H1 (cell line): ENCODE results near the gene VENTX. TPM values are rescaled to one million over a fixed set of nuclear protein-coding genes. Genes with fewer than 3 reads are reported as not detected.

ENCODE experiments used
- CTCF ChIA-PET: fragments of 300-600 bp; sonication (Branson Sonifier 250); formaldehyde crosslinking; loops from one replicate; lab custom pipeline; 2021; ENCODE audit not compliant: partially characterized antibody; lab: Charles Lee
- POLR2A ChIA-PET: fragments of 300-600 bp; sonication (Branson Sonifier 250); formaldehyde crosslinking; loops from one replicate; lab custom pipeline; 2021; ENCODE audit warnings: inconsistent platforms; ENCODE audit not compliant: partially characterized antibody; lab: Charles Lee
- DNase-seq, 2 experiments: peaks; one replicate each; pipeline versions ENCODE4 v3.0.0 to v3.0.0-alpha.2; 2010 to 2022; ENCODE audit warnings: low spot score in 2 of 2, low read depth in 1 of 2, mixed read lengths in 1 of 2
- FAIRE-seq: peaks from 2 replicates; lab custom pipeline; 2011; peaks lifted over from hg19 to GRCh38; lab: Jason Lieb, UNC
- H2AFZ ChIP-seq: 2 replicates; pipeline ENCODE4 v1.8.1; 2012; ENCODE audit warnings: low read length, inconsistent platforms
- H2AK5ac ChIP-seq: 2 replicates; pipeline ENCODE4 v1.6.1; 2013; ENCODE audit warnings: low read depth, low read length
- H2BK120ac ChIP-seq: replicated peaks from 2 replicates; pipeline ENCODE3; 2013; ENCODE audit warnings: low read depth, low read length, inconsistent platforms
- H2BK12ac ChIP-seq: 2 replicates; pipeline ENCODE4 v1.6.1; 2013; ENCODE audit warnings: low read depth, low read length
- H2BK15ac ChIP-seq: 2 replicates; pipeline ENCODE4 v1.6.1; 2013; ENCODE audit warnings: low read length
- H2BK20ac ChIP-seq: 2 replicates; pipeline ENCODE4 v1.6.1; 2013; ENCODE audit warnings: low read length
- H2BK5ac ChIP-seq: 2 replicates; pipeline ENCODE4 v1.6.1; 2013; ENCODE audit warnings: low read depth, low read length
- H3K14ac ChIP-seq: 2 replicates; pipeline ENCODE4 v1.6.1; 2013; ENCODE audit warnings: inconsistent platforms; ENCODE audit not compliant: insufficient read length
- H3K18ac ChIP-seq: 2 replicates; pipeline ENCODE4 v1.6.1; 2013; ENCODE audit warnings: low read length; ENCODE audit errors: extremely low read depth
- H3K23ac ChIP-seq: 2 replicates; pipeline ENCODE4 v1.6.1; 2013; ENCODE audit warnings: inconsistent platforms; ENCODE audit not compliant: insufficient read length
- H3K23me2 ChIP-seq: 2 replicates; pipeline ENCODE4 v1.6.1; 2013; ENCODE audit warnings: low read depth, low read length
- H3K27ac ChIP-seq: 2 replicates; pipeline ENCODE4 v1.6.1; 2011; ENCODE audit warnings: low read depth, low read length, inconsistent platforms
- H3K27me3 ChIP-seq, 4 experiments: replicated peaks in 1 of 4; 1 replicate in 1 of 4; 2 replicates in 3 of 4; pipeline versions ENCODE4 v1.6.1 to v1.8.1; 2011 to 2013; ENCODE audit warnings: low read length in 3 of 4, mild to moderate bottlenecking in 3 of 4, inconsistent platforms in 2 of 4, mixed read lengths in 2 of 4, moderate library complexity in 1 of 4; ENCODE audit not compliant: control insufficient read depth in 3 of 4, insufficient read depth in 3 of 4; ENCODE audit errors: extremely low read depth in 1 of 4
- H3K36me3 ChIP-seq, 4 experiments: 2 replicates each; pipeline versions ENCODE4 v1.6.1 to v1.8.1; 2011 to 2013; ENCODE audit warnings: mild to moderate bottlenecking in 4 of 4, low read length in 3 of 4, moderate library complexity in 2 of 4, control low read depth in 1 of 4, inconsistent platforms in 1 of 4; ENCODE audit not compliant: insufficient read depth in 4 of 4, control insufficient read depth in 2 of 4
- H3K4ac ChIP-seq: replicated peaks from 2 replicates; pipeline ENCODE3; 2013; ENCODE audit warnings: low read length, low read depth, mixed read lengths, inconsistent platforms; ENCODE audit not compliant: insufficient read length
- H3K4me1 ChIP-seq, 4 experiments: replicated peaks in 1 of 4; 1 replicate in 1 of 4; 2 replicates in 3 of 4; pipeline versions ENCODE4 v1.6.1 to v1.8.1; 2011 to 2013; ENCODE audit warnings: low read length in 3 of 4, inconsistent platforms in 2 of 4, mixed read lengths in 1 of 4; ENCODE audit not compliant: insufficient read depth in 4 of 4, control insufficient read depth in 3 of 4
- H3K4me2 ChIP-seq, 2 experiments: 2 replicates each; pipeline versions ENCODE4 v1.6.1 to v1.8.1; 2011 to 2013; ENCODE audit warnings: low read depth in 2 of 2, low read length in 2 of 2, control low read depth in 1 of 2, inconsistent platforms in 1 of 2, mild to moderate bottlenecking in 1 of 2; ENCODE audit not compliant: insufficient read depth in 1 of 2
- H3K4me3 ChIP-seq, 4 experiments: fragments of 200-600, 300-600 bp in 1 of 4; sonication (generic), shearing (Covaris generic), sonication (Bioruptor Twin) in 1 of 4; 2 replicates each; pipeline versions ENCODE4 v1.5.1 to v1.8.1; 2011 to 2016; ENCODE audit warnings: low read length in 4 of 4, low read depth in 3 of 4, control low read depth in 2 of 4, inconsistent platforms in 2 of 4, mild to moderate bottlenecking in 2 of 4, mixed read lengths in 1 of 4, moderate library complexity in 1 of 4; ENCODE audit not compliant: insufficient read depth in 2 of 4; ENCODE audit errors: extremely low read depth in 1 of 4
- H3K56ac ChIP-seq: replicated peaks from 2 replicates; pipeline ENCODE3; 2013; ENCODE audit warnings: low read depth, mild to moderate bottlenecking, mixed read lengths, low read length, inconsistent platforms; ENCODE audit not compliant: insufficient read length
- H3K79me1 ChIP-seq: 2 replicates; pipeline ENCODE4 v1.6.1; 2013; ENCODE audit warnings: low read depth, low read length, control low read depth
- H3K79me2 ChIP-seq, 2 experiments: 2 replicates each; pipeline versions ENCODE4 v1.6.1 to v1.8.1; 2012 to 2013; ENCODE audit warnings: low read length in 2 of 2, mild to moderate bottlenecking in 2 of 2, inconsistent platforms in 1 of 2; ENCODE audit not compliant: insufficient read depth in 2 of 2, control insufficient read depth in 1 of 2
- H3K9ac ChIP-seq, 4 experiments: replicated peaks in 1 of 4; 1 replicate in 1 of 4; 2 replicates in 3 of 4; pipeline versions ENCODE4 v1.6.1 to v1.8.1; 2011 to 2013; ENCODE audit warnings: low read depth in 3 of 4, low read length in 3 of 4, control low read depth in 2 of 4, mild to moderate bottlenecking in 2 of 4, moderate library complexity in 2 of 4, inconsistent platforms in 1 of 4; ENCODE audit errors: extremely low read depth in 1 of 4
- H3K9me3 ChIP-seq, 2 experiments: 2 replicates each; pipeline versions ENCODE4 v1.6.1 to v1.8.1; 2012 to 2013; ENCODE audit warnings: mild to moderate bottlenecking in 2 of 2, moderate library complexity in 2 of 2, control low read depth in 1 of 2, inconsistent platforms in 1 of 2, low read depth in 1 of 2, low read length in 1 of 2, mixed read lengths in 1 of 2; ENCODE audit not compliant: insufficient read depth in 2 of 2
- H4K20me1 ChIP-seq, 2 experiments: replicated peaks in 1 of 2; 2 replicates each; pipeline versions ENCODE3 to v1.8.1; 2011 to 2013; ENCODE audit warnings: inconsistent platforms in 2 of 2, low read length in 2 of 2, mild to moderate bottlenecking in 1 of 2; ENCODE audit not compliant: insufficient read depth in 2 of 2, control insufficient read depth in 1 of 2
- H4K5ac ChIP-seq: 2 replicates; pipeline ENCODE4 v1.6.1; 2013; ENCODE audit warnings: low read length, low read depth, mixed read lengths, inconsistent platforms; ENCODE audit not compliant: insufficient read length
- H4K8ac ChIP-seq: 2 replicates; pipeline ENCODE4 v1.8.0; 2013; ENCODE audit warnings: mild to moderate bottlenecking, moderate library complexity, low read length, inconsistent platforms; ENCODE audit not compliant: insufficient read depth; ENCODE audit errors: extremely low read depth
- H4K91ac ChIP-seq: replicated peaks from 2 replicates; pipeline ENCODE3; 2013; ENCODE audit warnings: low read length, mixed read lengths, inconsistent platforms; ENCODE audit not compliant: insufficient read length
- CHD1 ChIP-seq: IDR thresholded peaks from 2 replicates; pipeline ENCODE4 v1.6.1; 2012; ENCODE audit warnings: low read depth, low read length, improper control_type of control experiment
- CTBP2 ChIP-seq: IDR thresholded peaks from 2 replicates; pipeline ENCODE4 v1.7.0; 2011; ENCODE audit warnings: borderline replicate concordance, mild to moderate bottlenecking, moderate library complexity, mixed read lengths, low read length; ENCODE audit not compliant: insufficient read depth, insufficient read length
- NANOG ChIP-seq: IDR thresholded peaks from 2 replicates; pipeline ENCODE4 v1.6.1; 2011; ENCODE audit warnings: low read length, low read depth, mild to moderate bottlenecking, inconsistent platforms; ENCODE audit not compliant: insufficient read depth, poor library complexity, severe bottlenecking
- NRF1 ChIP-seq: IDR thresholded peaks from 2 replicates; pipeline ENCODE4 v1.6.1; 2011; ENCODE audit warnings: mild to moderate bottlenecking, low read depth, low read length, improper control_type of control experiment
- POLR2A ChIP-seq, 2 experiments: IDR thresholded peaks; 1 replicate in 1 of 2; 2 replicates in 1 of 2; pipeline ENCODE4 v1.6.1; 2011; ENCODE audit warnings: low read depth in 2 of 2, low read length in 2 of 2, mild to moderate bottlenecking in 2 of 2; ENCODE audit errors: control extremely low read depth in 1 of 2
- RNF2 ChIP-seq: fragments of 200-900, 300-1000 bp; sonication (generic); IDR thresholded peaks from 2 replicates; pipeline ENCODE4 v1.7.1; 2016; ENCODE audit warnings: borderline replicate concordance, low read depth, mild to moderate bottlenecking, antibody characterized with exemption, low read length; ENCODE audit not compliant: poor library complexity, severe bottlenecking; ENCODE audit errors: missing control alignments
- RXRA ChIP-seq: IDR thresholded peaks from 2 replicates; pipeline ENCODE4 v1.6.1; 2011; ENCODE audit warnings: low read depth, mild to moderate bottlenecking, low read length, moderate library complexity; ENCODE audit not compliant: insufficient read depth
- SIRT6 ChIP-seq: IDR thresholded peaks from one replicate; pipeline ENCODE4 v1.7.1; 2012; ENCODE audit warnings: low read length, inconsistent platforms
- SP1 ChIP-seq: IDR thresholded peaks from 2 replicates; pipeline ENCODE4 v1.6.1; 2011; ENCODE audit warnings: low read depth, low read length
- SP4 ChIP-seq: IDR thresholded peaks from 2 replicates; pipeline ENCODE4 v1.6.1; 2012; ENCODE audit warnings: low read length, inconsistent platforms
- TAF7 ChIP-seq: optimal IDR thresholded peaks from 2 replicates; pipeline ENCODE3; 2011; ENCODE audit warnings: low read depth, mild to moderate bottlenecking, inconsistent platforms, low read length, moderate library complexity, borderline replicate concordance
- TBP ChIP-seq: IDR thresholded peaks from 2 replicates; pipeline ENCODE4 v1.6.1; 2011; ENCODE audit warnings: low read depth, low read length, improper control_type of control experiment
- WGBS, 2 experiments: shearing (Covaris generic) in 1 of 2; methylation state at CpG; one replicate each; pipeline versions ENCODE4 v1.1.6 to v1.1.7; 2013 to 2015; ENCODE audit warnings: low lambda C conversion rate in 2 of 2, mixed read lengths in 2 of 2, inconsistent platforms in 1 of 2, low coverage in 1 of 2, missing lambda C conversion rate in 1 of 2; ENCODE audit not compliant: insufficient replicate concordance in 2 of 2, insufficient coverage in 1 of 2, insufficient read length in 1 of 2; ENCODE audit errors: extremely low coverage in 1 of 2, missing lambda C conversion rate in 1 of 2; 5-methylcytosine and 5-hydroxymethylcytosine counted together
- polyA plus RNA-seq, 7 experiments: library from polyadenylated mRNA; depleted of rRNA in 3 of 7; stranded (reverse) in 5 of 7; unstranded in 2 of 7; fragments of >200 nt in 5 of 7; fragments of 200-250 nt in 2 of 7; gene quantifications; 1 replicate in 5 of 7; 2 replicates in 1 of 7; 4 replicates in 1 of 7; pipeline versions ENCODE4 v1.2.1 to v1.2.3, GENCODE V29; 2011 to 2013; ENCODE audit warnings: missing spikeins in 2 of 7, mixed read lengths in 2 of 7
- total RNA-seq: library from RNA; stranded (reverse); fragmentation: NEBNext Ultra II Directional; extraction: Animal tissue kit (Norgen Biotek cat#: 25700); gene quantifications from 2 replicates; pipeline ENCODE4 v1.2.1, GENCODE V29; 2021
- TF ChIP-seq, protein P1 (sequence below): IDR thresholded peaks from 2 replicates; pipeline ENCODE4 v1.6.1; 2011; ENCODE audit warnings: low read depth, mild to moderate bottlenecking, low read length; ENCODE audit not compliant: insufficient read depth

Gene VENTX
- total and polyA plus RNA-seq, 2 of the 8 experiments (the other 6 are each of a cell fraction or from before 2014, with no cell fraction given): 5.6 TPM

DNA sequence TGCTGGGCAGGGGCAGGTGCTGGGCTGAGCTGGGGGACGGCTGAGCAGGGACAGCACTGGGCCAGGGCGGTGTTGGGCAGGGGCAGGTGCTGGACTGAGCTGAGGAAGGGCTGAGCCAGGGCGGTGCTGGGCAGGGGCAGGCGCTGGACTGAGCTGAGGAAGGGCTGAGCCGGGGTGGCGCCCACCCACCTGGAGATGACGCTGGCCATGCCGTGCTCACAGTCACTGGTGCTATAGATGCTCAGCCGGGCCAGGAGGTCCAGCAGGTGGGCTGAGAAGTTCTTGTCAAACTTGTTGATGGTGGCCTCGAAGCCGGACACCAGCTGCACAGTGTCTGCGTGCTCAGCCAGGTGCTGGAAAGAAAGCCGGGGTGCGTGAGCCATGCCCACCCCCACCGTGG, 43.4 kb downstream of the VENTX start:
- FAIRE-seq (no peak), DNase-seq (no peak)
- peaks cover 0 to 8% (median 6%) of the 10 kb centered on the region in 4 experiments; a peak in 5 of 7 replicates for H3K4me1 ChIP-seq
- H2BK20ac ChIP-seq: no peak overlapping the region
- H2AFZ ChIP-seq: no peak overlapping the region
- no peak overlapping the region for H3K4ac ChIP-seq
- H2BK12ac ChIP-seq: no peak overlapping the region
- H3K23me2 ChIP-seq: peaks cover 5% of the 10 kb centered on the region; the same call in 1 of the 2 replicates
- H3K36me3 ChIP-seq: peaks cover 7 to 39% (median 21%) of the 10 kb centered on the region in 4 experiments
- no peak overlapping the region for H3K23ac ChIP-seq
- H4K5ac ChIP-seq: no peak overlapping the region
- H4K8ac ChIP-seq: no peak overlapping the region
- H3K14ac ChIP-seq: no peak overlapping the region
- no peaks in the 10 kb centered on the region for H3K79me2 ChIP-seq
- no peak overlapping the region for H3K56ac ChIP-seq
- H3K4me2 ChIP-seq: no peak overlapping the region
- ChIA-PET CTCF (interaction anchor here (0.7 to 2.7 kb wide), 5 partner anchors 20 to 801 kb away, joined by 3 to 12 read pairs (median 3); no protein-coding TSS in a partner anchor), POLR2A (interaction anchor here (1.3 kb wide), 1 partner anchor 22 kb away, joined by 4 read pairs; no protein-coding TSS in a partner anchor)
- H2BK120ac ChIP-seq: no peak overlapping the region
- H3K18ac ChIP-seq: no peak overlapping the region
- no peak overlapping the region for H3K27ac ChIP-seq
- WGBS, 2 experiments: 86% methylated on average over 7 of the region's 15 CpGs; no CpG with 5 or more reads in 1 of the 2 experiments
- H3K9me3 ChIP-seq: no peaks in the 10 kb centered on the region
- H3K79me1 ChIP-seq: no peaks in the 10 kb centered on the region
- no peak overlapping the region for H2BK5ac ChIP-seq
- no peak overlapping the region for H2BK15ac ChIP-seq
- H3K4me3 ChIP-seq: no peak overlapping the region
- H4K91ac ChIP-seq: no peak overlapping the region
- H3K27me3 ChIP-seq: peaks cover 0 to 4% (median 3%) of the 10 kb centered on the region in 4 experiments; a peak in 5 of 7 replicates
- no peak overlapping the region for H2AK5ac ChIP-seq
- peaks cover 0 to 10% of the 10 kb centered on the region in 2 experiments for H4K20me1 ChIP-seq
- no peak overlapping the region for H3K9ac ChIP-seq
- TF ChIP-seq NRF1: no peak
- TF ChIP-seq, protein P1, sequence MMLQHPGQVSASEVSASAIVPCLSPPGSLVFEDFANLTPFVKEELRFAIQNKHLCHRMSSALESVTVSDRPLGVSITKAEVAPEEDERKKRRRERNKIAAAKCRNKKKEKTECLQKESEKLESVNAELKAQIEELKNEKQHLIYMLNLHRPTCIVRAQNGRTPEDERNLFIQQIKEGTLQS: no peak
- no peak for TF ChIP-seq CTBP2
- TF ChIP-seq RNF2: no peak
- no peak for TF ChIP-seq SIRT6
- no peak for TF ChIP-seq CHD1
- no peak for TF ChIP-seq TAF7
- TF ChIP-seq SP4: no peak
- no peak for TF ChIP-seq POLR2A (IDR thresholded peaks at IDR 0.05; ENCODE audit: control extremely low read depth in 1 of 2, low read depth in 2 of 2, low read length in 2 of 2)
- TF ChIP-seq SP1: no peak
- no peak for TF ChIP-seq TBP
- no peak for TF ChIP-seq NANOG
- no peak for TF ChIP-seq RXRA
